ENCODE results near the gene MMP10.

MMP10 gene

GRCh38 chr11:102798012-102798746, 17.8 kb upstream of the MMP10 start, which contains the start of gene MMP1:
Gene MMP1 (minus strand): TSS chr11:102798160. CDS start chr11:102798092, 68 bp downstream.
- ATAC-seq (replicated peaks; ENCODE audit: extremely low read depth, poor library complexity, severe bottlenecking) (no peak), DNase-seq (ENCODE audit: low spot score in 2 of 2) (no peak)
- Mint-ChIP-seq H3K27me3 (peaks cover 2% of the 10 kb centered on the region), H3K4me3 (no peak within 1 kb of the TSS), H3K9me3 (no peaks in the 10 kb centered on the region), H3K27ac (ENCODE audit: low read depth) (no peak within 1 kb of the TSS), H3K4me1 (no peaks in the 10 kb centered on the region), H3K36me3 (ENCODE audit: insufficient read depth) (no peaks in the 10 kb centered on the region)

- no peak overlapping the region for H3K27ac Mint-ChIP-seq (ENCODE audit: low read depth)
- H3K4me1 Mint-ChIP-seq, result no peaks in the 10 kb centered on the region
- no peaks in the 10 kb centered on the region for H3K36me3 Mint-ChIP-seq (ENCODE audit: insufficient read depth)
- no peaks in the 10 kb centered on the region for H3K9me3 Mint-ChIP-seq
- H3K4me3 Mint-ChIP-seq, result no peak overlapping the region
- peaks cover 3% of the 10 kb centered on the region for H3K27me3 Mint-ChIP-seq
- no peak for DNase-seq (ENCODE audit: low spot score in 2 of 2)
- no peak for ATAC-seq (replicated peaks; ENCODE audit: extremely low read depth, poor library complexity, severe bottlenecking)
Measured at GRCh38 chr11:102794382-102794781, 14.0 kb upstream of the MMP10 start.

GRCh38 chr11:102793677-102794290, 13.4 kb upstream of the MMP10 start:
- ATAC-seq (replicated peaks; ENCODE audit: extremely low read depth, poor library complexity, severe bottlenecking) (no peak), DNase-seq (ENCODE audit: low spot score in 2 of 2) (no peak)
- peaks cover 9% of the 10 kb centered on the region for H3K27me3 Mint-ChIP-seq
- H3K27ac Mint-ChIP-seq (ENCODE audit: low read depth), result no peak overlapping the region
- no peaks in the 10 kb centered on the region for H3K9me3 Mint-ChIP-seq
- no peak overlapping the region for H3K4me3 Mint-ChIP-seq
- no peaks in the 10 kb centered on the region for H3K36me3 Mint-ChIP-seq (ENCODE audit: insufficient read depth)
- no peaks in the 10 kb centered on the region for H3K4me1 Mint-ChIP-seq

- no peak overlapping the region for H3K27ac Mint-ChIP-seq (ENCODE audit: low read depth)
- H3K36me3 Mint-ChIP-seq (ENCODE audit: insufficient read depth), result no peaks in the 10 kb centered on the region
- ATAC-seq (replicated peaks; ENCODE audit: extremely low read depth, poor library complexity, severe bottlenecking) (no peak), DNase-seq (ENCODE audit: low spot score in 2 of 2) (no peak)
- no peaks in the 10 kb centered on the region for H3K9me3 Mint-ChIP-seq
- H3K4me1 Mint-ChIP-seq, result no peaks in the 10 kb centered on the region
- peaks cover 14% of the 10 kb centered on the region for H3K27me3 Mint-ChIP-seq
- H3K4me3 Mint-ChIP-seq, result no peak overlapping the region
Measured at GRCh38 chr11:102792604-102793003, 12.2 kb upstream of the MMP10 start.

GRCh38 chr11:102791271-102792036, 11.0 kb upstream of the MMP10 start:
- Mint-ChIP-seq H3K27ac (ENCODE audit: low read depth) (no peak overlapping the region), H3K4me3 (no peak overlapping the region), H3K27me3 (peaks cover 14% of the 10 kb centered on the region), H3K36me3 (ENCODE audit: insufficient read depth) (no peaks in the 10 kb centered on the region), H3K9me3 (no peaks in the 10 kb centered on the region), H3K4me1 (no peaks in the 10 kb centered on the region)
- ATAC-seq (replicated peaks; ENCODE audit: extremely low read depth, poor library complexity, severe bottlenecking) (no peak), DNase-seq (ENCODE audit: low spot score in 2 of 2) (no peak)

GRCh38 chr11:102788334-102788995, 8.0 kb upstream of the MMP10 start:
- peaks cover 14% of the 10 kb centered on the region for H3K27me3 Mint-ChIP-seq
- H3K36me3 Mint-ChIP-seq (ENCODE audit: insufficient read depth), result no peaks in the 10 kb centered on the region
- ATAC-seq (replicated peaks; ENCODE audit: extremely low read depth, poor library complexity, severe bottlenecking) (no peak), DNase-seq (ENCODE audit: low spot score in 2 of 2) (no peak)
- no peaks in the 10 kb centered on the region for H3K4me1 Mint-ChIP-seq
- H3K9me3 Mint-ChIP-seq, result no peaks in the 10 kb centered on the region
- no peak overlapping the region for H3K4me3 Mint-ChIP-seq
- H3K27ac Mint-ChIP-seq (ENCODE audit: low read depth), result no peak overlapping the region

GRCh38 chr11:102784380-102784779, 4.0 kb upstream of the MMP10 start:
- Mint-ChIP-seq H3K4me1 (no peaks in the 10 kb centered on the region), H3K27ac (ENCODE audit: low read depth) (no peak overlapping the region), H3K27me3 (peaks cover 33% of the 10 kb centered on the region), H3K4me3 (no peak overlapping the region), H3K9me3 (no peaks in the 10 kb centered on the region), H3K36me3 (ENCODE audit: insufficient read depth) (no peaks in the 10 kb centered on the region)
- ATAC-seq (replicated peaks; ENCODE audit: extremely low read depth, poor library complexity, severe bottlenecking), result no peak
- no peak for DNase-seq (ENCODE audit: low spot score in 2 of 2)

GRCh38 chr11:102783720-102784119, 3.3 kb upstream of the MMP10 start:
- ATAC-seq (replicated peaks; ENCODE audit: extremely low read depth, poor library complexity, severe bottlenecking) (no peak), DNase-seq (ENCODE audit: low spot score in 2 of 2) (no peak)
- no peak overlapping the region for H3K4me3 Mint-ChIP-seq
- H3K27me3 Mint-ChIP-seq, result peaks cover 27% of the 10 kb centered on the region
- no peak overlapping the region for H3K27ac Mint-ChIP-seq (ENCODE audit: low read depth)
- H3K36me3 Mint-ChIP-seq (ENCODE audit: insufficient read depth), result no peaks in the 10 kb centered on the region
- no peaks in the 10 kb centered on the region for H3K4me1 Mint-ChIP-seq
- H3K9me3 Mint-ChIP-seq, result no peaks in the 10 kb centered on the region

GRCh38 chr11:102783016-102783415, 2.6 kb upstream of the MMP10 start:
- ATAC-seq (replicated peaks; ENCODE audit: extremely low read depth, poor library complexity, severe bottlenecking) (no peak), DNase-seq (ENCODE audit: low spot score in 2 of 2) (no peak)
- H3K9me3 Mint-ChIP-seq, result no peaks in the 10 kb centered on the region
- no peaks in the 10 kb centered on the region for H3K4me1 Mint-ChIP-seq
- peaks cover 22% of the 10 kb centered on the region for H3K27me3 Mint-ChIP-seq
- no peak overlapping the region for H3K27ac Mint-ChIP-seq (ENCODE audit: low read depth)
- H3K4me3 Mint-ChIP-seq, result no peak overlapping the region
- H3K36me3 Mint-ChIP-seq (ENCODE audit: insufficient read depth), result no peaks in the 10 kb centered on the region

- DNase-seq (ENCODE audit: low spot score in 2 of 2), result no peak
Measured at GRCh38 chr11:102781676-102782075, 1.2 kb upstream of the MMP10 start.

GRCh38 chr11:102776454-102776853, 4.0 kb downstream of the MMP10 start:
- ATAC-seq (replicated peaks; ENCODE audit: extremely low read depth, poor library complexity, severe bottlenecking), result no peak
- no peak for DNase-seq (ENCODE audit: low spot score in 2 of 2)
- Mint-ChIP-seq H3K4me1 (no peaks in the 10 kb centered on the region), H3K27me3 (peaks cover 22% of the 10 kb centered on the region), H3K36me3 (ENCODE audit: insufficient read depth) (no peaks in the 10 kb centered on the region), H3K9me3 (no peaks in the 10 kb centered on the region), H3K27ac (ENCODE audit: low read depth) (no peak overlapping the region), H3K4me3 (no peak overlapping the region)

More at GRCh38 chr11:102781676-102782075, 1.2 kb upstream of the MMP10 start:
- H3K4me3 Mint-ChIP-seq, result no peak overlapping the region
- H3K4me1 Mint-ChIP-seq, result no peaks in the 10 kb centered on the region
- H3K9me3 Mint-ChIP-seq, result no peaks in the 10 kb centered on the region
- ATAC-seq (replicated peaks; ENCODE audit: extremely low read depth, poor library complexity, severe bottlenecking), result no peak
- peaks cover 22% of the 10 kb centered on the region for H3K27me3 Mint-ChIP-seq
- no peaks in the 10 kb centered on the region for H3K36me3 Mint-ChIP-seq (ENCODE audit: insufficient read depth)
- no peak overlapping the region for H3K27ac Mint-ChIP-seq (ENCODE audit: low read depth)

- Mint-ChIP-seq H3K27ac (ENCODE audit: low read depth) (no peak overlapping the region), H3K4me1 (no peaks in the 10 kb centered on the region), H3K36me3 (ENCODE audit: insufficient read depth) (no peaks in the 10 kb centered on the region), H3K27me3 (peaks cover 29% of the 10 kb centered on the region), H3K9me3 (no peaks in the 10 kb centered on the region), H3K4me3 (no peak overlapping the region)
- DNase-seq (ENCODE audit: low spot score in 2 of 2), result no peak
- no peak for ATAC-seq (replicated peaks; ENCODE audit: extremely low read depth, poor library complexity, severe bottlenecking)
Measured at GRCh38 chr11:102773386-102773785, 7.0 kb downstream of the MMP10 start.
